ENCODE results near the gene SLC2A10.

SLC2A10 gene

DNA sequence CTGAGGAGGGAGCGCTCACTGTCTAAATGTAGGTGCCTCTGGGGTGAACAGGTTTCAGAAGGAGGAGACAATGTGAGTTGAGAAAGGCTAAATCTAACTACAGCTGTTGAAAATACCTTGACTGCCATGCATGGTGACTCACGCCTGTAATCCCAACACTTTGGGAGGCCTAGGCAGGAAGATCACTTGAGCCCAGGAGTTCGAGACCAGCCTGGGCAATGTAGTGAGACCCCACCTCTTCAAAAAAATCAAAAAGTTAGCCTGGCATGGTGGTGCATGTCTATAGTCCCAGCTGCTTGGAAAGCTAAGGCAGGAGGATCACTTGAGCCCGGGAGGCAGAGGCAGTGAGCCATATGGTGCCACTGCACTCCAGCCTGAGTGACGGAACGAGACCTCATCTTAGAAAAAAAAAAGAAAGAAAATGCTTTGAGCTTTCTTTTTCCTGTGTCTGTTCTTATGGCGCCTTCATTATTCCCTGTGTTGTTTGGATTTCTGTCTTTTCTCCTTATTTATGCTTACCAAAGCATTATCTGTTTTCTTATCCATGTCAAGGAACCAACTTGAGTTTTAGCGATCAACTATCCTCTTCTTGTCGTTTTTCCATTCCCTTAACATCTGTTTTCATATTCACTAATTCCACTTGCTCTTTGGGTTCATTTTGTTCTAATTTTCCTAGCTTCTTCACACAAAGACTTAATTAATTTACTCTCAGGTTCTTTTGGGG lies 8.5 kb downstream of the SLC2A10 start:
- Histone ChIP-seq H3K27ac (ENCODE audit: low read depth, low read length) (no peak overlapping the region), H3K79me2 (ENCODE audit: control insufficient read depth, insufficient read depth, low read length, unreplicated experiment) (no peaks in the 10 kb centered on the region), H2AFZ (ENCODE audit: low read length, unreplicated experiment) (no peak overlapping the region), H3K4me3 (ENCODE audit: low read depth, low read length) (no peak overlapping the region), H3K4me1 (ENCODE audit: control insufficient read depth, insufficient read depth, low read length, unreplicated experiment) (peaks cover 10% of the 10 kb centered on the region), H3K27me3 (ENCODE audit: insufficient read depth, low read length) (no peaks in the 10 kb centered on the region), H3K36me3 (ENCODE audit: insufficient read depth, low read length) (peaks cover 24% of the 10 kb centered on the region)

DNA sequence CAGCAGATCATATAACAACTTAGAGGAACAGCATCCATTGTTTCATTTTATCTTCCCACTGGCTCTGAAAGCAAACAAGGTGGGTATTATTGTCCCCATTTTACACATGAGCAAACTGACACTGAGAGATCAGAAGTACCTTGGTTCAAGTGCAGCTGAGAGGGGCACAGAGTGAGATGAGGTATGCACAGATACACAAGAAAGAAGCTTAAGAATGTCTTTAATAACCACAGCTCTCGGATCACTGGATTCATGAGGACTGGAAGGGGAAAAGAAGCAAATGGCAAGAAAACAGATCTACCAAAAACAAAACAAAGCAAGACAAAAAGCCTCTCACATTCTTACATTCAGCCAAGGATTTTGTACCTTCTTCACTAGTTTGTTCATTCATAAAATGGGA lies 10.6 kb downstream of the SLC2A10 start:
- Histone ChIP-seq H3K36me3 (ENCODE audit: insufficient read depth, low read length) (peaks cover 26% of the 10 kb centered on the region), H3K4me3 (ENCODE audit: low read depth, low read length) (no peak overlapping the region), H3K79me2 (ENCODE audit: control insufficient read depth, insufficient read depth, low read length, unreplicated experiment) (no peaks in the 10 kb centered on the region), H3K4me1 (ENCODE audit: control insufficient read depth, insufficient read depth, low read length, unreplicated experiment) (peaks cover 6% of the 10 kb centered on the region), H3K27ac (ENCODE audit: low read depth, low read length) (no peak overlapping the region), H3K27me3 (ENCODE audit: insufficient read depth, low read length) (no peaks in the 10 kb centered on the region), H2AFZ (ENCODE audit: low read length, unreplicated experiment) (no peak overlapping the region)

DNA sequence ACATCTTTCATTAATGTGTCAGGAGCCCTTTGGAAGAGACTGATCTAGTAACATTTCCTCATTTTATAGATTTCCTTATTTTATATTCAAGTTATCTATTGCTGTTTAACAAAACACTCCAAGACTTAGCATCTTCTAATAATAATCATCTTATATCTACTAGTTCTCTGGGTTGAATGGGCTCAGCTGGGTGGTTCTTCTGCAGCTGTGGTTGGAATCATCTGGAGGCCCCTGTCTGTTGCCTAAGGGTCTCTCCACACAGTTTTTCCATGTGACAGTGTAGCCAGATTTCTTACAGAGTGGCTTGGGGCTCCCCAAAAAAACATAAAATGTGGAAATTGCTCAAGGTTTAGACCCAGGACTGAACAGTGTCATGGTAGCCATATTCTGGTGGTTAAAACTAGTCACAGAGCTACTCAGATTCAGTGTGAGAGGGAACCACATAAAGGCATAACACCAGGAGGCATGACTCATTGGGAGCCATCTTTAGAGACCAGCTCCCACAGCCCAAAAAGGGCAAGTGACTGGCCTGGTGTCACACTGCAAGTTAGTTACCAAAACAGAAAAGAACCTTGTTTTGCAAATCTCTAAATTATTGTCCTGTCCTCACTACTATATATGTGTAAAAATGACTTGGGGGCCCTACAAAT lies 11.5 kb downstream of the SLC2A10 start:
- Histone ChIP-seq H2AFZ (ENCODE audit: low read length, unreplicated experiment) (no peak overlapping the region), H3K79me2 (ENCODE audit: control insufficient read depth, insufficient read depth, low read length, unreplicated experiment) (no peaks in the 10 kb centered on the region)

DNA sequence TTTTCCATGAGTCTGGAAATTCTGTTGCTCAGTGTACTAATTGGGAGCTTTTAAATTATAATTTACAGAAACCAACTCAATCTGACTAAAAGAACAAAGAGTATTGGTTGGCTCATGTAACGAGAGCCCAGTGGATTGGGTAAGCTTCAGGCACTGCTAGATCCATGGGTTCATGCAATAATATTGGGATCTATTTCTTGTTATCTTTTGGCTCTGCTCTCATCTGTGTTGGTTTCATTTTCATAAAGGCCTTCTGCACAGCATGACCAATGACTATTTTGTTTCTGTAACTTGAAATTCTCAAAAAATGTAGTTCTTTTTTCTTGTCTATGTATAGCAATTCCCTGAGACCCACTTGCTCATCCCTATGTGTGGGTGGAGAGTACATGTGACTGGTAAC lies 12.0 kb downstream of the SLC2A10 start:
- H3K27ac ChIP-seq (ENCODE audit: low read depth, low read length), result no peak overlapping the region
- no peaks in the 10 kb centered on the region for H3K4me1 ChIP-seq (ENCODE audit: control insufficient read depth, insufficient read depth, low read length, unreplicated experiment)
- H3K4me3 ChIP-seq (ENCODE audit: low read depth, low read length), result no peak overlapping the region
- H3K79me2 ChIP-seq (ENCODE audit: control insufficient read depth, insufficient read depth, low read length, unreplicated experiment), result no peaks in the 10 kb centered on the region
- peaks cover 26% of the 10 kb centered on the region for H3K36me3 ChIP-seq (ENCODE audit: insufficient read depth, low read length)
- H2AFZ ChIP-seq (ENCODE audit: low read length, unreplicated experiment), result no peak overlapping the region
- no peaks in the 10 kb centered on the region for H3K27me3 ChIP-seq (ENCODE audit: insufficient read depth, low read length)

More for the DNA sequence above, 11.5 kb downstream of the SLC2A10 start:
- Histone ChIP-seq H3K27me3 (ENCODE audit: insufficient read depth, low read length) (no peaks in the 10 kb centered on the region), H3K4me1 (ENCODE audit: control insufficient read depth, insufficient read depth, low read length, unreplicated experiment) (no peaks in the 10 kb centered on the region), H3K4me3 (ENCODE audit: low read depth, low read length) (no peak overlapping the region), H3K27ac (ENCODE audit: low read depth, low read length) (no peak overlapping the region), H3K36me3 (ENCODE audit: insufficient read depth, low read length) (peaks cover 26% of the 10 kb centered on the region)

DNA sequence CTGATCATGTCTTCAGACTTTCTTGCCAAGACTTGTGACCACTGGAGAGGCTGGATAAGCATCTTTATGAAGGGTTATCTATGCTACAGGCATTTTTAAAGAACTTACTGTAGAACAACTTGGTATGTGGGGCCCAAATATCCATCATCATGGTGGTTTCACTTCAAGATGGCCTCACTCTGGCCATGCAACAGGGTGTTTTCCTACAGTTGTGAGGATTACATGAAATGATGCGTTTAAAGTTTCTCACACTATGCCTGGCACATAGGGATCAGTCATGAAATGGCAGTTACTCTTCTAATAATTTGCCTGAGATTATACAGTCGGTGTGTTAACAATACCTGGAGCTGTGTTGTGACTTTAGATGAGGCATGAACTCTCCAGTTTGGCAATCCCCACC lies 13.0 kb downstream of the SLC2A10 start:
- Histone ChIP-seq H3K27me3 (ENCODE audit: insufficient read depth, low read length) (no peaks in the 10 kb centered on the region), H3K4me3 (ENCODE audit: low read depth, low read length) (no peak overlapping the region), H3K4me1 (ENCODE audit: control insufficient read depth, insufficient read depth, low read length, unreplicated experiment) (no peaks in the 10 kb centered on the region), H3K36me3 (ENCODE audit: insufficient read depth, low read length) (peaks cover 26% of the 10 kb centered on the region), H2AFZ (ENCODE audit: low read length, unreplicated experiment) (no peak overlapping the region), H3K27ac (ENCODE audit: low read depth, low read length) (no peak overlapping the region), H3K79me2 (ENCODE audit: control insufficient read depth, insufficient read depth, low read length, unreplicated experiment) (no peaks in the 10 kb centered on the region)

DNA sequence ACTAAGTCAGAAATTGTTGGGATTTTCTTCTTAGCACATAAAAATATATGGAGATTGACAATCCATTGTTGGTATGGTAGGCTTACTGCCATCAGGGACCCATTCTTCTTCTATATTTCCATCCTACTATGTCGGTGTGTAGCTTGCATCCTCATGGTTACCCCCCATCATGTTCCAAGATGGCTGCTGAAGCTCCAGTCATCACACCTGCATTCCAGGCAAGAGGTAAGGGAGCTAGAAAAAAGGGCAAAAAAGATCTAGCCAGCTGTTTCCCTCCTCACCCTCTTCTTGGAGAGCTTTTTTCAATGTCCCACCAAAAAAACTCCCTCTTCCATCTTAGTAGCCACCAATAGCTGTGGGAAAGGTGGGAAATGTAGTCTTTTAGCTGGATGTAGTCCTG lies 13.6 kb downstream of the SLC2A10 start:
- Histone ChIP-seq H3K27me3 (ENCODE audit: insufficient read depth, low read length) (no peaks in the 10 kb centered on the region), H3K27ac (ENCODE audit: low read depth, low read length) (no peak overlapping the region), H2AFZ (ENCODE audit: low read length, unreplicated experiment) (no peak overlapping the region), H3K4me3 (ENCODE audit: low read depth, low read length) (no peak overlapping the region), H3K79me2 (ENCODE audit: control insufficient read depth, insufficient read depth, low read length, unreplicated experiment) (no peaks in the 10 kb centered on the region), H3K4me1 (ENCODE audit: control insufficient read depth, insufficient read depth, low read length, unreplicated experiment) (no peaks in the 10 kb centered on the region), H3K36me3 (ENCODE audit: insufficient read depth, low read length) (peaks cover 26% of the 10 kb centered on the region)

DNA sequence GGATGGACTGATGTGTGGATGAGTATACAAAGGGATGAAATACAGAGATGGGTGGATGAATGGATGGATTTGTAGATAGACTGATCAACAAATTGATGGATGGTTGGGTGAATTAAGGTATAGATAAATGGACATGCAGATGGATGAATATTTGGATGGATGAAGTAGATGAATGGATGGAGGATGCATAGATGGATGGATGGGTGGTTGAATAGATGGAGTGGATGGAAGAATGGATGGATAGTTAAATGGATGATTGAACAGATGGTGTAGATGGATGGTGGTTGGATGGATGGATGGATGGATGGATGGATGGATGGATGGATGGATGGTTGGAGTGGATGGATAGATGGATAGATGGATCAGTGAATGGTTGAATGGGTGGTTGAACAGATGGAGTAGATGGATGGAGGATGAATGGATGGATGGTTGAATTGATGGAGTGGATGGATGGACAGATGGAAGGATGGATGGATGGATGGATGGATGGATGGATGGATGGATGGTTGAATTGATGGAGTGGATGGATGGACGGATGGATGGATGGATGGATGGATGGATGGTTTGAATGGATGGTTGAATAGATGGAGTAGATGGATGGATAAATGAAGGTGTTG lies 15.0 kb downstream of the SLC2A10 start:
- Histone ChIP-seq H3K36me3 (ENCODE audit: insufficient read depth, low read length) (peaks cover 31% of the 10 kb centered on the region), H3K27me3 (ENCODE audit: insufficient read depth, low read length) (no peaks in the 10 kb centered on the region), H2AFZ (ENCODE audit: low read length, unreplicated experiment) (no peak overlapping the region), H3K27ac (ENCODE audit: low read depth, low read length) (no peak overlapping the region), H3K79me2 (ENCODE audit: control insufficient read depth, insufficient read depth, low read length, unreplicated experiment) (no peaks in the 10 kb centered on the region), H3K4me1 (ENCODE audit: control insufficient read depth, insufficient read depth, low read length, unreplicated experiment) (no peaks in the 10 kb centered on the region), H3K4me3 (ENCODE audit: low read depth, low read length) (no peak overlapping the region)

DNA sequence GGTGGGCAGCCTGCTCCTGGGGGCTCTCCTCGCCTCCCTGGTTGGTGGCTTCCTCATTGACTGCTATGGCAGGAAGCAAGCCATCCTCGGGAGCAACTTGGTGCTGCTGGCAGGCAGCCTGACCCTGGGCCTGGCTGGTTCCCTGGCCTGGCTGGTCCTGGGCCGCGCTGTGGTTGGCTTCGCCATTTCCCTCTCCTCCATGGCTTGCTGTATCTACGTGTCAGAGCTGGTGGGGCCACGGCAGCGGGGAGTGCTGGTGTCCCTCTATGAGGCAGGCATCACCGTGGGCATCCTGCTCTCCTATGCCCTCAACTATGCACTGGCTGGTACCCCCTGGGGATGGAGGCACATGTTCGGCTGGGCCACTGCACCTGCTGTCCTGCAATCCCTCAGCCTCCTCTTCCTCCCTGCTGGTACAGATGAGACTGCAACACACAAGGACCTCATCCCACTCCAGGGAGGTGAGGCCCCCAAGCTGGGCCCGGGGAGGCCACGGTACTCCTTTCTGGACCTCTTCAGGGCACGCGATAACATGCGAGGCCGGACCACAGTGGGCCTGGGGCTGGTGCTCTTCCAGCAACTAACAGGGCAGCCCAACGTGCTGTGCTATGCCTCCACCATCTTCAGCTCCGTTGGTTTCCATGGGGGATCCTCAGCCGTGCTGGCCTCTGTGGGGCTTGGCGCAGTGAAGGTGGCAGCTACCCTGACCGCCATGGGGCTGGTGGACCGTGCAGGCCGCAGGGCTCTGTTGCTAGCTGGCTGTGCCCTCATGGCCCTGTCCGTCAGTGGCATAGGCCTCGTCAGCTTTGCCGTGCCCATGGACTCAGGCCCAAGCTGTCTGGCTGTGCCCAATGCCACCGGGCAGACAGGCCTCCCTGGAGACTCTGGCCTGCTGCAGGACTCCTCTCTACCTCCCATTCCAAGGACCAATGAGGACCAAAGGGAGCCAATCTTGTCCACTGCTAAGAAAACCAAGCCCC lies 16.0 kb downstream of the SLC2A10 start:
- Histone ChIP-seq H3K4me3 (ENCODE audit: low read depth, low read length) (no peak overlapping the region), H3K79me2 (ENCODE audit: control insufficient read depth, insufficient read depth, low read length, unreplicated experiment) (no peaks in the 10 kb centered on the region), H3K36me3 (ENCODE audit: insufficient read depth, low read length) (peaks cover 22% of the 10 kb centered on the region), H2AFZ (ENCODE audit: low read length, unreplicated experiment) (no peak overlapping the region), H3K27ac (ENCODE audit: low read depth, low read length) (no peak overlapping the region), H3K4me1 (ENCODE audit: control insufficient read depth, insufficient read depth, low read length, unreplicated experiment) (no peaks in the 10 kb centered on the region), H3K27me3 (ENCODE audit: insufficient read depth, low read length) (no peaks in the 10 kb centered on the region)

DNA sequence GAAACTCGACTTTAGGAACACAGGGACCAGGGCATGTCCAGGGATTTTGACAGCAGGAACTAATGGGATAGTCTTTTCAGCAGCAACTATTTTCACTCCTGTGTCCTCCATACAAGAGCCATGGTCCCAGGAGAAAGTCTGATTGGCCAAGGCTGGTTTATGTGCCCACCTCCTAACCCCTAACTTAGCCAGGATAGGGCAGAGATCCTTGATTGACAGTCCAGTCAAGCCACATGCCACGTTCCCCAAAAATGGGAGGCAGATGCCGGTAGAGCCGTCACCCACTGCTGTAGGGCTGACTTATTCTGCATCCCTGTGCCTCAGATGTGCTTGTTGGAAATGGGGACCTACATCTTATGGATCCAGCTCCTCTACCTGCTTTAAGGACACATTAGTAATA lies 22.3 kb downstream of the SLC2A10 start:
- no peak overlapping the region for H3K27ac ChIP-seq (ENCODE audit: low read depth, low read length)
- no peaks in the 10 kb centered on the region for H3K4me1 ChIP-seq (ENCODE audit: control insufficient read depth, insufficient read depth, low read length, unreplicated experiment)
- H3K79me2 ChIP-seq (ENCODE audit: control insufficient read depth, insufficient read depth, low read length, unreplicated experiment), result no peaks in the 10 kb centered on the region
- H2AFZ ChIP-seq (ENCODE audit: low read length, unreplicated experiment), result no peak overlapping the region
- peaks cover 15% of the 10 kb centered on the region; the same call in 1 of the 2 replicates for H3K36me3 ChIP-seq (ENCODE audit: insufficient read depth, low read length)
- no peaks in the 10 kb centered on the region for H3K27me3 ChIP-seq (ENCODE audit: insufficient read depth, low read length)
- no peak overlapping the region for H3K4me3 ChIP-seq (ENCODE audit: low read depth, low read length)

DNA sequence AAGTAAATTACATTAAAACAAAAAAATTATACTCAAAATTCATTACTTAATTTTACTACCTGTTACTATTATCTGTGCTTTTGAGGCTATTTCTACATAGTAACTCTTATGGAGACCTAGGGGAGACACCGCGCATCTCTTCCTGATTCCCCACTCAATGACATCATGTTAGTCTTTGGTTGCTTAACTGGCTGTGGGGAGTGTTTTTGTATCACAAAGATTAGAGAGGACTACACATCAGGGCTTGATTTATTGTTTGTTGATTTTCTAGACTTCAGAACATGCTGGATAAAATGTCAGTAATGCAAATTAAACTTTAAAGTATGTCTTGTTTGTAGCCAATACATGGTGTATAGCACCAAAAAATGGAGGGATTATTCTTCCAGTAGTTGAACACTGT lies 26.0 kb downstream of the SLC2A10 start:
- Histone ChIP-seq H3K4me1 (ENCODE audit: control insufficient read depth, insufficient read depth, low read length, unreplicated experiment) (no peaks in the 10 kb centered on the region), H3K36me3 (ENCODE audit: insufficient read depth, low read length) (peaks cover 10% of the 10 kb centered on the region; the same call in 1 of the 2 replicates), H3K4me3 (ENCODE audit: low read depth, low read length) (no peak overlapping the region), H2AFZ (ENCODE audit: low read length, unreplicated experiment) (no peak overlapping the region), H3K79me2 (ENCODE audit: control insufficient read depth, insufficient read depth, low read length, unreplicated experiment) (no peaks in the 10 kb centered on the region), H3K27ac (ENCODE audit: low read depth, low read length) (no peak overlapping the region), H3K27me3 (ENCODE audit: insufficient read depth, low read length) (0 out of 2 replicates have a peak, but pooled peaks cover 4% of the 10 kb centered on the region)
